B cell (primary cell): ENCODE results near the gene BABAM1. TPM values are rescaled to one million over a fixed set of nuclear protein-coding genes. Genes with fewer than 3 reads are reported as not detected.

Experiments
- ATAC-seq: fragments of 200-7000 bp; cut with Tn5 transposase; one replicate; pipeline ENCODE4 v1.10.0; 2021; ENCODE audit warnings: low read depth, mild to moderate bottlenecking, moderate number of reproducible peaks, moderate library complexity
- CTCF ChIA-PET: fragments of 350-600 bp; sonication (Branson Sonifier 250); formaldehyde crosslinking; loops from one replicate; lab custom pipeline; 2021; ENCODE audit warnings: antibody characterized with exemption, inconsistent platforms; lab: Charles Lee
- POLR2A ChIA-PET: fragments of 350-600 bp; sonication (Branson Sonifier 250); formaldehyde crosslinking; loops from one replicate; lab custom pipeline; 2021; ENCODE audit warnings: antibody characterized with exemption; lab: Charles Lee
- DNase-seq: peaks from one replicate; pipeline ENCODE4 v3.0.0; 2013
- H2AFZ ChIP-seq: 2 replicates; pipeline ENCODE4 v1.6.1; 2012; ENCODE audit warnings: mild to moderate bottlenecking, low read depth, low read length; ENCODE audit not compliant: insufficient read depth, poor library complexity, severe bottlenecking
- H3K27ac ChIP-seq, 2 donors: 1 replicate in 1 of 2; 2 replicates in 1 of 2; pipeline ENCODE4 v1.5.1; 2012 to 2013; ENCODE audit warnings: low read length in 2 of 2, mild to moderate bottlenecking in 2 of 2, moderate library complexity in 1 of 2
- H3K27me3 ChIP-seq, 4 experiments: fragments of 200-600 bp in 1 of 4; sonication (generic) in 1 of 4; replicated peaks in 1 of 4; 1 replicate in 2 of 4; 2 replicates in 2 of 4; pipeline versions ENCODE4 v1.6.1 to v1.7.0; 2013 to 2016; ENCODE audit warnings: low read length in 3 of 4, mild to moderate bottlenecking in 2 of 4, mixed read lengths in 1 of 4, moderate library complexity in 1 of 4; ENCODE audit not compliant: insufficient read depth in 4 of 4, control insufficient read depth in 3 of 4; ENCODE audit errors: control extremely low read depth in 1 of 4
- H3K36me3 ChIP-seq, 2 experiments: replicated peaks in 1 of 2; 1 replicate in 1 of 2; 2 replicates in 1 of 2; pipeline versions ENCODE4 v1.6.1 to v1.7.1; 2013; ENCODE audit warnings: low read length in 1 of 2; ENCODE audit not compliant: insufficient read depth in 2 of 2, control insufficient read depth in 1 of 2; ENCODE audit errors: control extremely low read depth in 1 of 2, extremely low read depth in 1 of 2
- H3K4me1 ChIP-seq, 2 donors: fragments of 200-600 bp in 1 of 2; sonication (generic) in 1 of 2; 1 replicate in 1 of 2; 2 replicates in 1 of 2; pipeline versions ENCODE4 v1.5.1 to v1.6.1; 2013 to 2017; ENCODE audit warnings: low read length in 2 of 2; ENCODE audit not compliant: control insufficient read depth in 2 of 2, insufficient read depth in 2 of 2
- H3K4me2 ChIP-seq: replicated peaks from 2 replicates; pipeline ENCODE3; 2012; ENCODE audit warnings: mild to moderate bottlenecking, low read depth, low read length; ENCODE audit not compliant: poor library complexity, severe bottlenecking
- H3K4me3 ChIP-seq, 5 experiments: fragments of 200-600 bp in 1 of 5; sonication (generic) in 1 of 5; 1 replicate in 3 of 5; 2 replicates in 2 of 5; pipeline versions ENCODE4 v1.5.1 to v1.7.0; 2011 to 2016; ENCODE audit warnings: low read length in 4 of 5, mild to moderate bottlenecking in 4 of 5, low read depth in 2 of 5, control low read depth in 1 of 5, moderate library complexity in 1 of 5; ENCODE audit not compliant: insufficient read depth in 1 of 5; ENCODE audit errors: control extremely low read depth in 1 of 5, extremely low read depth in 1 of 5
- H3K79me2 ChIP-seq: fragments of 200-600 bp; sonication (generic); one replicate; pipeline ENCODE4 v1.6.0; 2016; ENCODE audit warnings: low read length; ENCODE audit not compliant: control insufficient read depth, insufficient read depth
- H3K9ac ChIP-seq: fragments of 200-600 bp; sonication (generic); 2 replicates; pipeline ENCODE4 v1.6.1; 2017; ENCODE audit warnings: mild to moderate bottlenecking, low read length, moderate library complexity
- H3K9me3 ChIP-seq, 3 donors: one replicate each; pipeline versions ENCODE4 v1.6.1 to v1.7.1; 2013; ENCODE audit warnings: low read length in 2 of 3; ENCODE audit not compliant: control insufficient read depth in 2 of 3, insufficient read depth in 1 of 3; ENCODE audit errors: control extremely low read depth in 1 of 3
- H4K20me1 ChIP-seq: 2 replicates; pipeline ENCODE4 v1.6.0; 2012; ENCODE audit warnings: mild to moderate bottlenecking, low read length; ENCODE audit not compliant: insufficient read depth, control insufficient read depth, poor library complexity, severe bottlenecking
- H3K27ac Mint-ChIP-seq: one replicate; pipeline ENCODE4 v1.8.0; 2021; ENCODE audit warnings: mixed read lengths
- H3K27me3 Mint-ChIP-seq: one replicate; pipeline ENCODE4 v1.8.0; 2021; ENCODE audit warnings: mixed read lengths
- H3K4me1 Mint-ChIP-seq: one replicate; pipeline ENCODE4 v1.8.0; 2021; ENCODE audit warnings: mixed read lengths
- H3K4me3 Mint-ChIP-seq: one replicate; pipeline ENCODE4 v1.8.0; 2021; ENCODE audit warnings: mixed read lengths
- H3K9me3 Mint-ChIP-seq: one replicate; pipeline ENCODE4 v1.8.0; 2022; ENCODE audit warnings: mixed read lengths; ENCODE audit not compliant: insufficient read depth
- EZH2 ChIP-seq: IDR thresholded peaks from 2 replicates; pipeline ENCODE4 v1.6.1; 2012; ENCODE audit warnings: borderline replicate concordance, low read depth, mild to moderate bottlenecking, moderate library complexity, low read length; ENCODE audit not compliant: insufficient read depth, poor library complexity, severe bottlenecking
- WGBS: methylation state at CpG from one replicate; pipeline ENCODE4 v1.1.5; 2013; ENCODE audit warnings: missing lambda C conversion rate; ENCODE audit not compliant: insufficient coverage; 5-methylcytosine and 5-hydroxymethylcytosine counted together
- intact Hi-C: fragments of 100-400 bp; cut with micrococcal nuclease; formaldehyde crosslinking; loops from one replicate; pipeline ENCODE4 v1.10.0; 2022
- polyA plus RNA-seq: library from polyadenylated mRNA; depleted of rRNA; stranded (reverse); fragments of >200 nt; gene quantifications from 2 replicates; pipeline ENCODE4 v1.2.3, GENCODE V29; 2012
- total RNA-seq, 2 donors: library from RNA; stranded (reverse); fragments of 120-200 nt in 1 of 2; gene quantifications; 1 replicate in 1 of 2; 2 replicates in 1 of 2; pipeline versions ENCODE4 v1.2.3 to v1.2.4, GENCODE V29; 2013 to 2022
- TF ChIP-seq, protein P1 (sequence below): fragments of 200-600 bp; IDR thresholded peaks from one replicate; pipeline ENCODE4 v1.8.0; 2022; ENCODE audit warnings: antibody characterized with exemption, mild to moderate bottlenecking

The BABAM1 gene
- total and polyA plus RNA-seq, 2 donors (not counting 1 experiment from before 2014, with no cell fraction given): 105 to 129 TPM

DNA sequence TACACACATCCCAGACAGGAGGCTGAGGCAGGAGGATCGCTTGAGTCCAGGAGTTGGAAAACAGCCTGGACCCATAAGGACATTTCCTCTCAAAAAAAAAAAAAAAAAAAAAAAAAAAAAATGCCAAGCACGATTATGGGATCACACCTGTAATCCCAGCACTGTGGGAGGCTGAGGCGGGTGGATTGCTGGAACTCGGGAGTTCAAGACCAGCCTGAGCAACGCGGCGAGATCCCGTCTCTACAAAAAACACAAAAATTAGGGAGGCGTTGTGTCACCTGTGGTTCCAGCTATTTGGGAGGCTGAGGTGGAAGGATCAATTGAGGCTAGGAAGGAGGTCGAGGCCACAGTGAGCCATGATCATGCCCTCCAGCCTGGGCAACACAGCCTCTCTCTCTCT lies 42.2 kb upstream of the BABAM1 start:
- no peak overlapping the region for H3K27ac ChIP-seq
- no peaks in the 10 kb centered on the region for H3K9me3 Mint-ChIP-seq

More for the DNA sequence above, 42.2 kb upstream of the BABAM1 start:
- H3K79me2 ChIP-seq: no peaks in the 10 kb centered on the region
- H3K4me2 ChIP-seq: peak overlapping the region; percentile 96
- DNase-seq (no peak), ATAC-seq (no peak)
- peak overlapping the region in 1 of 5 experiments; percentile 79 for H3K4me3 ChIP-seq
- H4K20me1 ChIP-seq: no peaks in the 10 kb centered on the region
- peaks cover 3 to 20% of the 10 kb centered on the region in 2 donors for H3K4me1 ChIP-seq
- H2AFZ ChIP-seq: peak overlapping the region; percentile 83
- WGBS: 84% methylated on average over 3 of the region's 10 CpGs
- H3K36me3 ChIP-seq: peaks cover 2 to 14% of the 10 kb centered on the region in 2 experiments
- H3K27me3 ChIP-seq: no peaks in the 10 kb centered on the region
- intact Hi-C loops: loop anchor here (5.0 kb wide), 2 partner anchors 88 to 1297 kb away; partner anchors contain the start of gene ELL
- ChIA-PET POLR2A (interaction anchor here (0.7 to 2.8 kb wide), 2 partner anchors 10 to 744 kb away, joined by 10 to 29 read pairs; partner anchors contain the start of gene USE1), CTCF (interaction anchor here (1.3 to 3.7 kb wide), 2 partner anchors 10 to 35 kb away, joined by 6 to 13 read pairs; partner anchors contain the start of gene USE1)
- Mint-ChIP-seq H3K4me1 (peaks cover 12% of the 10 kb centered on the region), H3K27ac (no peak overlapping the region), H3K4me3 (peak overlapping the region; percentile 34), H3K27me3 (no peaks in the 10 kb centered on the region)
- H3K9ac ChIP-seq: no peak overlapping the region
- H3K9me3 ChIP-seq: peaks cover 0 to 4% (median 0%) of the 10 kb centered on the region in 3 donors
- TF ChIP-seq, protein P1, sequence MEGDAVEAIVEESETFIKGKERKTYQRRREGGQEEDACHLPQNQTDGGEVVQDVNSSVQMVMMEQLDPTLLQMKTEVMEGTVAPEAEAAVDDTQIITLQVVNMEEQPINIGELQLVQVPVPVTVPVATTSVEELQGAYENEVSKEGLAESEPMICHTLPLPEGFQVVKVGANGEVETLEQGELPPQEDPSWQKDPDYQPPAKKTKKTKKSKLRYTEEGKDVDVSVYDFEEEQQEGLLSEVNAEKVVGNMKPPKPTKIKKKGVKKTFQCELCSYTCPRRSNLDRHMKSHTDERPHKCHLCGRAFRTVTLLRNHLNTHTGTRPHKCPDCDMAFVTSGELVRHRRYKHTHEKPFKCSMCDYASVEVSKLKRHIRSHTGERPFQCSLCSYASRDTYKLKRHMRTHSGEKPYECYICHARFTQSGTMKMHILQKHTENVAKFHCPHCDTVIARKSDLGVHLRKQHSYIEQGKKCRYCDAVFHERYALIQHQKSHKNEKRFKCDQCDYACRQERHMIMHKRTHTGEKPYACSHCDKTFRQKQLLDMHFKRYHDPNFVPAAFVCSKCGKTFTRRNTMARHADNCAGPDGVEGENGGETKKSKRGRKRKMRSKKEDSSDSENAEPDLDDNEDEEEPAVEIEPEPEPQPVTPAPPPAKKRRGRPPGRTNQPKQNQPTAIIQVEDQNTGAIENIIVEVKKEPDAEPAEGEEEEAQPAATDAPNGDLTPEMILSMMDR: no peak
- TF ChIP-seq EZH2: no peak
